Spinal cord (tissue), 10 donors: ENCODE data around the gene KRT16. TPM values are rescaled to one million over a fixed set of nuclear protein-coding genes. Genes with fewer than 3 reads are reported as not detected.
"Not testable (repeated sequence)": the region's sequence is repeated elsewhere in the genome, so short reads cannot be mapped to it uniquely, and the experiment has no call there.

Source experiments
- DNase-seq, 6 donors: peaks; one replicate each; pipeline versions ENCODE4 v3.0.0 to v3.0.0-alpha.2; 2013 to 2015; ENCODE audit warnings: low spot score in 6 of 6, low read depth in 4 of 6
- H3K27ac ChIP-seq: one replicate; pipeline ENCODE4 v1.5.1; 2013; ENCODE audit warnings: low read depth, low read length, control low read depth
- H3K27me3 ChIP-seq: one replicate; pipeline ENCODE4 v1.6.1; 2013; ENCODE audit warnings: low read length; ENCODE audit not compliant: control insufficient read depth, insufficient read depth
- H3K36me3 ChIP-seq: one replicate; pipeline ENCODE4 v1.6.1; 2013; ENCODE audit warnings: low read length; ENCODE audit not compliant: control insufficient read depth, insufficient read depth
- H3K4me1 ChIP-seq: one replicate; pipeline ENCODE4 v1.6.1; 2013; ENCODE audit warnings: low read length; ENCODE audit not compliant: control insufficient read depth, insufficient read depth
- H3K4me3 ChIP-seq: one replicate; pipeline ENCODE4 v1.5.1; 2013; ENCODE audit warnings: low read depth, low read length, control low read depth
- H3K9me3 ChIP-seq: one replicate; pipeline ENCODE4 v1.6.1; 2013; ENCODE audit warnings: low read length; ENCODE audit not compliant: control insufficient read depth, insufficient read depth
- WGBS: methylation state at CpG from one replicate; pipeline ENCODE4 v1.1.5; 2013; ENCODE audit warnings: missing lambda C conversion rate; ENCODE audit not compliant: insufficient coverage; 5-methylcytosine and 5-hydroxymethylcytosine counted together
- polyA plus RNA-seq, 2 donors: library from polyadenylated mRNA; unstranded; fragments of 120-200 nt; gene quantifications; one replicate each; pipeline ENCODE4 v1.2.1, GENCODE V29; 2013; ENCODE audit not compliant: insufficient read length in 2 of 2
- total RNA-seq, 2 donors: library from RNA; depleted of rRNA in 1 of 2; stranded (reverse); fragments of 120-200 nt in 1 of 2; fragments of >200 nt in 1 of 2; gene quantifications; one replicate each; pipeline versions ENCODE4 v1.2.3 to v1.2.4, GENCODE V29; 2013 to 2014
- donor health status: healthy.

The KRT16 gene
- total and polyA plus RNA-seq, 4 donors, result 0.20 to 1.9 (median 0.85) TPM

DNA sequence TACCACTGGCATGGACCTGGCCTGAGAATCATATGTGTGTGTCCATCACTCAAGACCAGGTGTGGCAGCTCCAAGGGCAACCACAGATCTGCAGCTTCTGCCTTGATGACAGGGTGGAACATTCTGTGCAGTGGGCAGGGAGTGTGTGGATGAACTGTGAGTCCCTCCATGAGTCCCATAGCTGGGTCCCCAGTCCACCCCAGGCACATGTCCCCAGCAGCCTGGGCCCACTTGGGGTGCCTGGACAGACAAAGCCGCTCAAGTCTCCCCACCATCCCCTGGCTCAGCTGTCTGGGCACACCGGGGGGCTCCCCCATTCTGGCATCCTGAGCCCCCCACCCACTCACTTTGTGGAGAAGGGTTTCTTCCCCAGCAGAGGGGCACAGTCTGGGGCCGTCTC lies 4.6 kb upstream of the KRT16 start:
- no peak overlapping the region for H3K4me3 ChIP-seq
- DNase-seq, result no peak
- no peaks in the 10 kb centered on the region for H3K9me3 ChIP-seq
- H3K27ac ChIP-seq, result no peak overlapping the region
- no peaks in the 10 kb centered on the region for H3K4me1 ChIP-seq
- no peaks in the 10 kb centered on the region for H3K36me3 ChIP-seq
- WGBS, result no CpG with 5 or more reads among the region's 3 CpGs
- no peaks in the 10 kb centered on the region for H3K27me3 ChIP-seq

GRCh38 chr17:41616486-41616885 lies 3.9 kb upstream of the KRT16 start:
- H3K27me3 ChIP-seq, H3K4me3 ChIP-seq, DNase-seq, H3K27ac ChIP-seq, H3K4me1 ChIP-seq, H3K9me3 ChIP-seq, H3K36me3 ChIP-seq: not testable (repeated sequence)
- WGBS, result 74% methylated on average over 4 of the region's 4 CpGs

GRCh38 chr17:41615454-41615853 lies 2.9 kb upstream of the KRT16 start:
- Histone ChIP-seq H3K36me3 (no peaks in the 10 kb centered on the region), H3K27me3 (no peaks in the 10 kb centered on the region), H3K9me3 (no peaks in the 10 kb centered on the region), H3K4me3 (no peak overlapping the region), H3K4me1 (no peaks in the 10 kb centered on the region), H3K27ac (no peak overlapping the region)
- WGBS, result 43% methylated on average over 5 of the region's 7 CpGs
- DNase-seq, result no peak

DNA sequence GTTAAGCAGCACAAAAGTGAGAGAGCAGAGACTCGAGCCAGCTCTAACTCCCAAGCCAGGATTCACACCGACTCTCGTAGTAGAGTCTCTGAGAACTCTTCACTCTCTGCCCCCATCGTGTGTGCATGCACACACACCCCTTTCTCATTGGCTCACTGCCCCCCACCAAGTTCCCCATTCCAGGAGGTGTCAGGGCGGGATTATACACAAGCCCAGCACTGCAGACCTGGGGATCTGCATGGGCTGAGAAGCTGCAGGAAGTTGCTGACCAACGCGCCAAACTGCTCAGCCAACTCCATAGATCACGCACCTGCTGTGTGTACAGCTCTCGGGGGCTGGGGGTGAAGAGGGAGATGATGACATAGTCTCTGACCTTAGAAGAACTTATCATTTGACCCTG lies 2.2 kb upstream of the KRT16 start:
- not testable (repeated sequence) for H3K36me3 ChIP-seq, H3K9me3 ChIP-seq, H3K4me3 ChIP-seq, H3K4me1 ChIP-seq, H3K27me3 ChIP-seq, DNase-seq, H3K27ac ChIP-seq
- WGBS, result 66% methylated on average over 5 of the region's 9 CpGs

GRCh38 chr17:41614098-41614497 lies 1.5 kb upstream of the KRT16 start:
- H3K27me3 ChIP-seq, result no peaks in the 10 kb centered on the region
- WGBS, result 100% methylated on average over 3 of the region's 5 CpGs
- no peaks in the 10 kb centered on the region for H3K36me3 ChIP-seq
- no peak for DNase-seq
- H3K27ac ChIP-seq, result no peak overlapping the region
- no peak overlapping the region for H3K4me3 ChIP-seq
- H3K4me1 ChIP-seq, result no peaks in the 10 kb centered on the region
- H3K9me3 ChIP-seq, result no peaks in the 10 kb centered on the region

DNA sequence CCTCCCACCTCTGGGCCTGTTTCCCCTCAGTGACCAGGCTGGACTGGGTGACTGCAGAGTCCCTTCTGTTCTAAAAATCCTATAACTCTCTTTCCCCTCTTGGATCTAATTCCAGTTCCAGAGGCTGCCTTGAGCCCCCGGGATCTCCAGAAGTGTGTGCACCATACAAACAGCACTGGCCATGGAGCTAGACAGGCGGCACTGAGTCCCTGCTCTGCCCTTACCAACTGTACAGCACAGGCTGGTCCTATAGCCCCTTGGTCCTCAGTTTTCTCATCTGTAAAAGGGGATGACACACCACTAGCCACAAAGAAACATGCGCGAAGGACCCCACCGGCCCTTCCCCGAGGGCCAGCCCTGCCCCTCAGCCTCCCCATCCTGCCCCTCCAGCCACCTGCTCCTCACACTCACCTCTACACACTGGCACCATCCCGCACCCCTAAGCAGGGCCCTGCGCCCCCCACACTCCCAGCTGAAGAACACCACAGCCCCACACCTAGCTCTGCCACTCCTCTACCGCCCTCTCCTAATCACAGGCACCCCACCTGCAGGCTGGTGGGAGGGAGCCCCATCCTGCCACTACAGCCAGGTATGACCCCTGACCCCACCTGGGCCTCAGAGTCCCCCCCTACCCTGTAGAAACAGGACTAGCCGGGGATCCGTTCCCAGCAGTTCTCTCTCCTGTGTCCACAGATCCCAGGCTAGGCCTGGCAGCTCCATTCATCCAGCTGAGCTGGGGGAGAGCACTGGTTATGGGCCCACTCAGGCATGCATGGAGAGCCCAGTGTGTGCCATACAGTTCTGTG lies 913 bp upstream of the KRT16 start:
- Histone ChIP-seq H3K27me3 (no peaks in the 10 kb centered on the region), H3K36me3 (no peaks in the 10 kb centered on the region), H3K4me3 (no peak overlapping the region), H3K27ac (no peak overlapping the region), H3K9me3 (no peaks in the 10 kb centered on the region), H3K4me1 (no peaks in the 10 kb centered on the region)
- no peak for DNase-seq
- 79% methylated on average over 11 of the region's 11 CpGs for WGBS

- no peaks in the 10 kb centered on the region for H3K36me3 ChIP-seq
Measured at GRCh38 chr17:41610965-41611640, 1.5 kb downstream of the KRT16 start.

DNA sequence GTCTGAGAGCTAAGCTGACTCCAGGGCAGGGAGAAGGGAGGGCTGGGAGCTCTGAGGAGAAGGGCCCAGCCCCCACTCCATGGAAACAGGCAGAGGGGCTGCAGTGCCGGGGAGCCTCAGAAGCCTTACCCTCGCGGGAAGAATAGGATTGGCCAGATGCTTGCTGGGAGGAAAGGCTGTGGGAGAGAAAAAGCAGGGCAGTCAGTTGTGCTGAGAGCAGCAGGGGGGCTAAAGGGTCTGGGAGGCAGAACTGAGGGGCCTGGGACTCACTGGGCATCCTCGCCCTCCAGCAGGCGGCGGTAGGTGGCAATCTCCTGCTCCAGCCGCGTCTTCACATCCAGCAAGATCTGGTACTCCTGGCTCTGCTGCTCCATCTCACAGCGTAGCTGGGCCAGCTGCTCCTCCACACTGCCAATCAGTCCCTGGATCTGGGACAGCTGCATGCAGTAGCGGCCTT lies 2.5 kb downstream of the KRT16 start:
- not testable (repeated sequence) for H3K4me3 ChIP-seq, H3K27me3 ChIP-seq, H3K9me3 ChIP-seq, H3K27ac ChIP-seq, DNase-seq, H3K36me3 ChIP-seq, H3K4me1 ChIP-seq
- WGBS, result 28% methylated on average over 7 of the region's 10 CpGs

More at GRCh38 chr17:41610965-41611640, 1.5 kb downstream of the KRT16 start:
- H3K4me1 ChIP-seq, result no peaks in the 10 kb centered on the region
- no peaks in the 10 kb centered on the region for H3K9me3 ChIP-seq
- H3K27ac ChIP-seq, result no peak overlapping the region
- WGBS, result 90% methylated on average over 25 of the region's 25 CpGs
- H3K27me3 ChIP-seq, result no peaks in the 10 kb centered on the region
- no peak for DNase-seq
- H3K4me3 ChIP-seq, result no peak overlapping the region

- WGBS, result no CpG with 5 or more reads among the region's 4 CpGs
- not testable (repeated sequence) for H3K27me3 ChIP-seq, H3K4me1 ChIP-seq, H3K27ac ChIP-seq, H3K4me3 ChIP-seq, H3K36me3 ChIP-seq, H3K9me3 ChIP-seq, DNase-seq
Measured at GRCh38 chr17:41606930-41607329, 5.6 kb downstream of the KRT16 start.

DNA sequence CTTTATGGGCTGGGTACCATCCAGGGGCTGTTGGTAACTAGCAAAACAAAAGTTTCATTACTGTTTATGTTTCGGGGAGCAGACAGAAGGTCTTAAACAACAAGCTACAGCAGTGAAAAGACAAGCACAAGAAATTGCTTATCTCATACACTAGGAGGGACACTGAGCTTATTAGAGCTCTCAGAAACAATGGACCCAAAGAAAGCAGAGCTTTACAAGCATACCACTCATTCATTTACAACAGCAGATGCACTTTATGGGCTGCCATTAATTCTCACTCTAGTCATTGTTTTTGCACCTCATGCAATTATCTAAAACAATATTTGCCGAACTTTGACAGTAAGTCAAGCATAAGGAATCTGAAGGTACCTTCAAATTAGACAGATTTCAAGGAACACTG lies 10.0 kb downstream of the KRT16 start:
- 50% methylated on average over 1 of the region's 2 CpGs for WGBS
- Histone ChIP-seq H3K9me3 (no peaks in the 10 kb centered on the region), H3K27ac (no peak overlapping the region), H3K4me1 (peaks cover 5% of the 10 kb centered on the region), H3K27me3 (no peaks in the 10 kb centered on the region), H3K36me3 (no peaks in the 10 kb centered on the region), H3K4me3 (no peak overlapping the region)
- DNase-seq, result peak in 1 of 6 donors; percentile 15
